ENCODE results near the gene PCDHGC3.

PCDHGC3 gene

DNA sequence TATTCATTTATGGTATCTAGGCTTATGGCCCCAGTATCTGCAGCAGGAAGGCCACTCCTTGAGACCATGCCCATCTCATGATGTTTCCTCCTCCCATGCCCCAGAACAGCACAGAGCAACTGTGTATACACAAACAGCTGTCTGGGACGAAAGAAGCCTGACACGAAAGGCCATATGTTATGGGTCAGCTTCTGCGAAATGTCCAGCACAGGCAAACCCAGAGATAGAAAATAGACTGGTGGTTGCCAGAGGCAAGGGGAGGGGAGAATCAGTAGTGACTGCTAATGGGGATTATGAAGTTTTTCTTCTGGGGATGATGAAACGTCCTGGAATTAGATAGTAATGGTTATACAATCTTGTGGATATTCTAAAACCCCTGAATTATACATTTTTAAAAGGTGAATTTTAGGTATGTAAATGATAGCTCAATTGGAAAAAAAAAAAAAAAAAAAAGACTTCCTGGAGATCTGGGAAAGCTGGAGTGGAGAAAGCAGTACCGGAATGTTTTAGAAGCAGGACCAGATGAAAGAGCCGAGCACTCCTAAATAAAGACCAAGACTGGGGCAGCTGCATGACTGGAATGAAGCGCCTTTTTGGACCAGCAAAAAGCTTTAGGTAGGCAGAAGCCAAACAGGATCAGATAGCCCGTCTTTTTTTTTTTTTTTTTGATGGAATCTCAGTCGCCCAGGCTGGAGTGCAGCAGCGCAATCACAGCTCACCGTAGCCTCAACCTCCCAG, 42.3 kb downstream of the PCDHGC3 start:
- H3K79me2 ChIP-seq (ENCODE audit: control insufficient read depth, low read length), result peaks cover 5% of the 10 kb centered on the region
- no peak for TF ChIP-seq EZH2phosphoT487 (IDR thresholded peaks at IDR 0.05; ENCODE audit: borderline replicate concordance, low read length)
- TF ChIP-seq, protein P1, sequence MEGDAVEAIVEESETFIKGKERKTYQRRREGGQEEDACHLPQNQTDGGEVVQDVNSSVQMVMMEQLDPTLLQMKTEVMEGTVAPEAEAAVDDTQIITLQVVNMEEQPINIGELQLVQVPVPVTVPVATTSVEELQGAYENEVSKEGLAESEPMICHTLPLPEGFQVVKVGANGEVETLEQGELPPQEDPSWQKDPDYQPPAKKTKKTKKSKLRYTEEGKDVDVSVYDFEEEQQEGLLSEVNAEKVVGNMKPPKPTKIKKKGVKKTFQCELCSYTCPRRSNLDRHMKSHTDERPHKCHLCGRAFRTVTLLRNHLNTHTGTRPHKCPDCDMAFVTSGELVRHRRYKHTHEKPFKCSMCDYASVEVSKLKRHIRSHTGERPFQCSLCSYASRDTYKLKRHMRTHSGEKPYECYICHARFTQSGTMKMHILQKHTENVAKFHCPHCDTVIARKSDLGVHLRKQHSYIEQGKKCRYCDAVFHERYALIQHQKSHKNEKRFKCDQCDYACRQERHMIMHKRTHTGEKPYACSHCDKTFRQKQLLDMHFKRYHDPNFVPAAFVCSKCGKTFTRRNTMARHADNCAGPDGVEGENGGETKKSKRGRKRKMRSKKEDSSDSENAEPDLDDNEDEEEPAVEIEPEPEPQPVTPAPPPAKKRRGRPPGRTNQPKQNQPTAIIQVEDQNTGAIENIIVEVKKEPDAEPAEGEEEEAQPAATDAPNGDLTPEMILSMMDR (IDR thresholded peaks at IDR 0.05; ENCODE audit: low read depth, low read length, poor library complexity, severe bottlenecking), result no peak
- H3K9me3 ChIP-seq (ENCODE audit: control insufficient read depth, insufficient read depth, low read length), result no peaks in the 10 kb centered on the region
- peaks cover 26% of the 10 kb centered on the region for H3F3A ChIP-seq (ENCODE audit: control insufficient read depth, insufficient read depth)
- peaks cover 88% of the 10 kb centered on the region for H3K36me3 ChIP-seq (ENCODE audit: control insufficient read depth, low read length)
- H4K20me1 ChIP-seq (ENCODE audit: control insufficient read depth, insufficient read depth, low read depth, low read length), result no peaks in the 10 kb centered on the region
- no peak overlapping the region for H3K4me2 ChIP-seq (ENCODE audit: low read length)
- no peaks in the 10 kb centered on the region for H3K9me2 ChIP-seq (replicated peaks; ENCODE audit: control insufficient read depth, low read length)
- H3K27me3 ChIP-seq (ENCODE audit: control insufficient read depth, low read length), result no peaks in the 10 kb centered on the region
- H3K27ac ChIP-seq (ENCODE audit: low read depth, low read length), result peak overlapping the region; percentile 6; the same call in 1 of the 2 replicates
- H3K4me1 ChIP-seq (ENCODE audit: control insufficient read depth, low read length), result peaks cover 80% of the 10 kb centered on the region
- H3K4me3 ChIP-seq (ENCODE audit: low read length), result no peak overlapping the region

- Histone ChIP-seq H4K20me1 (ENCODE audit: control insufficient read depth, insufficient read depth, low read depth, low read length) (no peaks in the 10 kb centered on the region), H3K4me1 (ENCODE audit: control insufficient read depth, low read length) (peaks cover 79% of the 10 kb centered on the region), H3K27ac (ENCODE audit: low read depth, low read length) (no peak overlapping the region), H3K9me2 (replicated peaks; ENCODE audit: control insufficient read depth, low read length) (no peaks in the 10 kb centered on the region), H3F3A (ENCODE audit: control insufficient read depth, insufficient read depth) (peaks cover 22% of the 10 kb centered on the region), H3K4me2 (ENCODE audit: low read length) (no peak overlapping the region), H3K79me2 (ENCODE audit: control insufficient read depth, low read length) (peaks cover 8% of the 10 kb centered on the region), H3K36me3 (ENCODE audit: control insufficient read depth, low read length) (peaks cover 89% of the 10 kb centered on the region), H3K9me3 (ENCODE audit: control insufficient read depth, insufficient read depth, low read length) (no peaks in the 10 kb centered on the region), H3K4me3 (ENCODE audit: low read length) (no peak overlapping the region), H3K27me3 (ENCODE audit: control insufficient read depth, low read length) (no peaks in the 10 kb centered on the region)
- no peak for TF ChIP-seq EZH2phosphoT487 (IDR thresholded peaks at IDR 0.05; ENCODE audit: borderline replicate concordance, low read length)
- TF ChIP-seq, protein P1 (IDR thresholded peaks at IDR 0.05; ENCODE audit: low read depth, low read length, poor library complexity, severe bottlenecking), result no peak
Observed at GRCh38 chr5:141518618-141519015, 42.9 kb downstream of the PCDHGC3 start.

DNA sequence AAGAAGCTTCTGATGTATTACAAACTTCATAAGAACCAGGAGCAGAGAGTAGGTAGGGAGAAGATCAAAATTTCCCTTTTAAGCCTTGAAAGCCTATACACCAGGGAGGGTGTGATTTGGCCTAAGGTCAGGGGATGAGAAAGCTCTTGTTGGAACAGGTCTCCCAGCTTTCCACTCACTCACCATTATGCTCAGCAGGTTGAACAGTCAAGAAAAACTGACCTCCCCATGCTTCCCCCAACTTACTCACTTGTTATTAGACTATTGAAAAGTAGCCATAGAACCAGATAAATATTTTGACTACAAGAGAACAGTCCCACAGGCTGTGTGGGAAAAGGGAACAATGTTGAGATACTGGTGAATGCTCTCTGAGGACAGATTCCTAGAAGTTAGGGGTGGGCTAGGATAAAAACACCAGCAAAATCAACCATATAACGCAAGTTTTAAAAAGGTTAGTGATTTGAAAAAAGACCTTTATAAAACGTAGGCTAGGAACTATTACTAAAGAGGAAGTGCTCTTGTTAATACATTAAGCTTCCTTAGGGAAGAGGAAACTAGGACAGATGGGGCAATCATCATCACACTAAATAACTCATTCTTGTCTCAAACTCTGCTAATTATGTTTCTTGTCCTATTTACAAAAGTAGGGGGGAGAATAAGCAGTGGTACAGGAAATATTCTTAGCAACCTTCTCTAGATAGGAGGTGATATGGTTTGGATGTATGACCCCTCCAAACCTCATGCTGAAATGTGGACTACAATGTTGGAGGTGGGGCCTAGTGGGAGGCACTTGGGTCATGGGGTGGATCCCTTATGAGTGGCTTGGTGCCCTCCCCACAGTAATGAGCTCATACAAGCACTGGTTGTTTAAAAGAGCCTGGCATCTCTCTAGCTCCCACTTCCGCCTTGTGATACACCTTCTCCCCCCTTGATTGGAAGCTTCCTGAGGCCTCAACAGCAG, 44.1 kb downstream of the PCDHGC3 start:
- Histone ChIP-seq H3K4me3 (ENCODE audit: low read length) (no peak overlapping the region), H3K4me1 (ENCODE audit: control insufficient read depth, low read length) (peaks cover 79% of the 10 kb centered on the region), H3K4me2 (ENCODE audit: low read length) (peak overlapping the region; percentile 16; the same call in 1 of the 2 replicates), H3K27me3 (ENCODE audit: control insufficient read depth, low read length) (no peaks in the 10 kb centered on the region), H3K9me3 (ENCODE audit: control insufficient read depth, insufficient read depth, low read length) (no peaks in the 10 kb centered on the region), H3K27ac (ENCODE audit: low read depth, low read length) (peak overlapping the region; percentile 12), H3K36me3 (ENCODE audit: control insufficient read depth, low read length) (peaks cover 91% of the 10 kb centered on the region), H3F3A (ENCODE audit: control insufficient read depth, insufficient read depth) (peaks cover 16% of the 10 kb centered on the region), H3K9me2 (replicated peaks; ENCODE audit: control insufficient read depth, low read length) (no peaks in the 10 kb centered on the region), H4K20me1 (ENCODE audit: control insufficient read depth, insufficient read depth, low read depth, low read length) (no peaks in the 10 kb centered on the region), H3K79me2 (ENCODE audit: control insufficient read depth, low read length) (peaks cover 17% of the 10 kb centered on the region)
- TF ChIP-seq, protein P1 (IDR thresholded peaks at IDR 0.05; ENCODE audit: low read depth, low read length, poor library complexity, severe bottlenecking), result no peak
- no peak for TF ChIP-seq EZH2phosphoT487 (IDR thresholded peaks at IDR 0.05; ENCODE audit: borderline replicate concordance, low read length)

Data from DOHH2 (cell line).